GM13976 (cell line): ENCODE measurements around the gene SUPT3H.

Experiments used
- DNase-seq: peaks from one replicate; pipeline ENCODE4 v3.0.0; 2012; ENCODE audit warnings: low spot score
- CTCF ChIP-seq: IDR thresholded peaks from 2 replicates; pipeline ENCODE4 v1.5.1; 2012; ENCODE audit warnings: borderline replicate concordance, mild to moderate bottlenecking; ENCODE audit not compliant: insufficient read depth; ENCODE audit errors: extremely low read depth, missing control alignments, control extremely low read depth
- in situ Hi-C: fragments of 300-500 bp; cut with MboI; formaldehyde crosslinking; loops from one replicate; pipeline ENCODE4 v1.12.0; 2022; ENCODE audit warnings: low sequenced_read_pairs, mixed read lengths, inconsistent platforms; ENCODE audit not compliant: unreplicated experiment

SUPT3H gene

GRCh38 chr6:45253453-45253852, 124.3 kb downstream of the SUPT3H start:
- no peak for DNase-seq
- TF ChIP-seq CTCF, result no peak

DNA sequence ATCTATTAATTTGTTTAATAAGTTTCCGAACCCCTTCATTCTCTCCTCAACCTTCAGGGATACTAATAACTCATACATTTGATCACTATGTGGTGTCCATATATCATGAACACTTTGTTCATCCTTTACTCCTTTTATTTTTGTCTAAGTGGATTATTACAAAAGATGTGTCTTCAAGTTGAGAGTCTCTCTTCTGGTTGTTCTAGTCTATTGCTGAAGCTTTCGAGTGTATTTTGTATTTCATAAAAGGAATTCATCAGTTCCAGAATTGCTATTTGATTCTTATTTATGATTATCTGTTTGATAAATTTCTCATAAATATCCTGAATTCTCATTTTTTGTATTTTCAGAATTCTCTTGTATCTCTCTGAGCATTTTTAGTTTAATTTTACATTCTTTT, 146.1 kb downstream of the SUPT3H start:
- in situ Hi-C loops, result no loop called here
- TF ChIP-seq CTCF, result no peak
- no peak for DNase-seq

More at GRCh38 chr6:45253453-45253852, 124.3 kb downstream of the SUPT3H start:
- in situ Hi-C loops, result no loop called here

DNA sequence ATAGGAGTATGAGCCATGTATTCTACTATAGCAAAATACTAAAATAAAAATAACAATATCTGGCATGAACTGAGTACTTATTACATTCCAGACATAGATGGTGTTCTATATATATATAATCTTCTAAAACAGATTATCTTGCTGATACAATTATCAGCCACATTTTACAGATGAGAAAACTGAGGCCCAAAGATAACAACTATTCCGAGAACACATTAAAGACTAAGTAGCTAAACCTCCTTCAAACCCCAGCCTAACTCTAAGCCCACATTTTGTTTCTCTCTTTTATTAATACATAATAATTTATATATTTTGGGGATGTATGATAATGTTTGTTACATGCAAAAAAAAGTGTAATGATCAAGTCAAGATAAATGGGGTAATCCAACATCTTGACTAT, 148.3 kb downstream of the SUPT3H start:
- DNase-seq, result no peak
- no peak for TF ChIP-seq CTCF
- in situ Hi-C loops, result no loop called here

DNA sequence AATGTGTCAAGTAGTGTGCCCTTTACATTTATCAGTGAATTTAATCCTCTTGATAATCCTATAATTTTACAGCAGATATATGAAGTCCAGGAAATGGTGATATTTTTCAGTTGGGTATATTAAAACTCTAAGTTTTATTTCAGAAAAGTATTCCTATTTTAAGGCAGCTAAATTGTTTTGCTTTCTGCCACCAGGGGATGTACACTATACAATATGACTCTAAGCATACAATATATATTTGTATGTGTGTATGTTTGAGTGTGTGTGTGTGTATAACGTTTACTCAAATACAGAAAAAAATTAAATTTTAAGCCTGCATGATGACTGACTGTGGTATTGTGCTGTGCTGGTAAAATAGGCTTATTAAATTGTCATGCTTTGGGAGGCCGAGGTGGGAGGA, 151.7 kb downstream of the SUPT3H start:
- DNase-seq, result no peak
- no peak for TF ChIP-seq CTCF
- in situ Hi-C loops, result no loop called here

DNA sequence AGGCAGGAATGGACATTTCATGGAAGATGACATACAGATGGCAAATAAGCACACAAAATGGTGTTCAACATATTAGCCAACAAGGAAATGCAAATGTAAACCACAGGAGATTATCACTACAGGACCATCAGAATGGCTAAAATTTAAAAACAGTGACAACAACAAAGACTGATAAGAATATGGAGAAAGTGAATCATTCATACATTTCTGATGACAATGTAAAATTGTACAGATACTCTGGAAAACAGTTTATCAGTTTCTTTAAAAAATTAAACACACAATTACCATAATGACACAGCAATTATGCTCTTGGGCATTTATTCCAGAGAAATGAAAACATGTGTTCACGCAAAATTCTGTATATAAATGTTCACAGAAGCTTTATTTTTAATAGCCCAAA, 155.4 kb downstream of the SUPT3H start:
- no peak for TF ChIP-seq CTCF
- in situ Hi-C loops, result no loop called here
- DNase-seq, result no peak

DNA sequence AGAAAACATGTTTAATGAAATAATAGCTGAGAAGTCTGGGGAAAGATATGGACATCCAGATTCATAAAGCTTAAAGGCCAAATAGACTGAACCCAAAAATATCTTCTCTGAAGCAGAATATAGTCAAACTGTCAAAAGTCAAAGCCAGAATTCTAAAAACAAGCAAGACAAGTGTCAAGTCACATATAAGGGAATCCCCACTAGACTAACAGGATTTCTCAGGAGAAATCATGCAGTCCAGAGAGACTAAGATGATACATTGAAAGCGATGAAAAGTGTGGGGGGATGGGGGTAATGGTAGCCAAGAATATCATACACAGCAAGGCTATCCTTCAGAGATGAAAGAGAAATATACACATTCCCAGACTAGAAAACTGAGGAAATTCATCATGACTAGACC, 162.0 kb downstream of the SUPT3H start:
- in situ Hi-C loops, result no loop called here
- no peak for TF ChIP-seq CTCF
- no peak for DNase-seq

GRCh38 chr6:45212976-45213375, 164.8 kb downstream of the SUPT3H start:
- TF ChIP-seq CTCF, result no peak
- in situ Hi-C loops, result no loop called here
- DNase-seq, result no peak
